Stimulated activated CD8-positive, alpha-beta memory T cell treated with anti-CD3 and anti-CD28 coated beads, Interleukin-4, amount 100 ng/mL, for 4 hours (primary cell): ENCODE data around the gene ROBO4.

Experiments
- DNase-seq, 2 donors: peaks; one replicate each; pipeline ENCODE4 v3.0.0-alpha.2; 2020; ENCODE audit warnings: low read depth in 2 of 2, low spot score in 1 of 2

The ROBO4 gene

DNA sequence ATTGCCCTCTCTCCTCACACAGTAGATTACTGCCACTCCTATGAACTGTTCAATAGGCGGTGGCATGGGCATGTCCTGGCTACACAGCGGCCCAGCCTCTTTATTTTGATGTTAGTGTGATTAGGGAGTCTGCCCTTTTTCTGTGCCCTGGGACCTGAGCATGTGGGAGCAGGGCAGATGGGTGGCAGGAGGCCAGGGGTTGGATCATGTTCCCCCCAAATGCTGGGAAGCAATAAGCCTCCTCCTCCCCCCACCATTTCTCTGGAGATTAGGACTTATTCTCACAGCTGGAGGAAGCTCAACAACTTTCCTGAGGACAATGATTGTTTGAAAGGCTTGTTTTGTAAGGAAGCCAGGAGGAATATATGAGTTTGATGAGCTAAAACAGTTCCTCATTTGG is 22.2 kb upstream of the ROBO4 start:
- no peak for DNase-seq

DNA sequence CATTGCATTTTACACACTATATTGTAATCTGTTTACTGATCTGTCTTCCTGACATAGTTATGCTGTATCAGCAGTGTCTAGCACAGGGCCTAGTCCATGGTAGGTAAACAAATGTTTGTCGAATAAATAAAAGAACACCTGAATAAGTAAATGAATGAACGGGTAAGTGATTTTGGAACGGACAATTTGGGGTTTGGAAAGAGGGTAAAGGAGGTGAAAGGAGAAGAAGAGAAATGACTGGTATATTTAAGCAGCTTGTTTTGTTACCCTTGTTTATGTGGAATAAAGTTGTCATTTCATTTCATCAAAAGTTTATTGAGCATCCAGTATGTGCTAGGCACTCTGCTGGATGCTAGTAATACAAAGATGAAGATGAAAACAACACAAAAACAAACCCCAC is 21.3 kb upstream of the ROBO4 start, which contains the start of gene HEPN1:
TSS of gene HEPN1 (plus strand) at position 301 of the 400 bp plus-strand sequence.
- DNase-seq: no peak

DNA sequence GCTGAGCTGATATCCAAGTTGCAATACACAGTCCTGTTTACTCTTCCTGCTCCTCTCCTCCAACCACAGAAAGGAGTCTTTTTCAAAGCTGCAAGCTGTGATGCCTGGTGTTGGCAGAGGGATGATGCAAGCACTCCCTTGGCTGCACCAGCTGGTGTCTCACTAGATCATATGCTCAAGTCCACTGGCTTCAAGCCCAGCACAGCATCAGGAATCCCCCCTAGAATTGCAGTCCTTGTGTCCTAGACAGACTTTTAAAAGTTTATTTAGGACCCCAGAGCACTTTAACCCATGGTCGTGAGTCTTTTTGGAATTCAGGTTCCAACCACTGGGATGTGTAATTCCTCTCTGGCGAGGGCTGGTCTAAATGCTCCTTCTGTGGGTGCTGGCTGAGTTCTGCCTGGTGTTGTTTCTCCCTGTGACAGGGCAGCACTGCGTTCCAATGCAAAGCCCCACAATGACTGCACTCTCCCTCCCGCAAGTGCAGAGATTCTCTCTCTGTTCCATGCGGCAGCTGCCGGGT is 19.5 kb upstream of the ROBO4 start:
- no peak for DNase-seq

DNA sequence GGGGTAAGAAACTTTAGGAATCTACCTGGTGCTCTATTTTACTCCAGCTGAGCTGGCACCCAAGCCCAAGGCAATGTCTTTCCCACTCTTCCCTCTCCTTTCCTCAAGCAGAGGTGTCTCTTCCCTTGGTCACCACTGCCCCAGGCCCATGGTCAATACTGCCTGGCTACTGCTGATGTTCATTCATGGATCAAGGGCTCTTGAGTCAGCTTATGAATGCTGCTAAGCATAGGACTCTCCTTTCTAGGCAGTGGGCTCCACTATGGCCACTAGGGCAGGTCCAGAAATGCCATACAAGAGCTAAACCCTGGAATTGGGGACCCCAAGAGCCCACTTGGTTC is 18.7 kb upstream of the ROBO4 start:
- no peak for DNase-seq

DNA sequence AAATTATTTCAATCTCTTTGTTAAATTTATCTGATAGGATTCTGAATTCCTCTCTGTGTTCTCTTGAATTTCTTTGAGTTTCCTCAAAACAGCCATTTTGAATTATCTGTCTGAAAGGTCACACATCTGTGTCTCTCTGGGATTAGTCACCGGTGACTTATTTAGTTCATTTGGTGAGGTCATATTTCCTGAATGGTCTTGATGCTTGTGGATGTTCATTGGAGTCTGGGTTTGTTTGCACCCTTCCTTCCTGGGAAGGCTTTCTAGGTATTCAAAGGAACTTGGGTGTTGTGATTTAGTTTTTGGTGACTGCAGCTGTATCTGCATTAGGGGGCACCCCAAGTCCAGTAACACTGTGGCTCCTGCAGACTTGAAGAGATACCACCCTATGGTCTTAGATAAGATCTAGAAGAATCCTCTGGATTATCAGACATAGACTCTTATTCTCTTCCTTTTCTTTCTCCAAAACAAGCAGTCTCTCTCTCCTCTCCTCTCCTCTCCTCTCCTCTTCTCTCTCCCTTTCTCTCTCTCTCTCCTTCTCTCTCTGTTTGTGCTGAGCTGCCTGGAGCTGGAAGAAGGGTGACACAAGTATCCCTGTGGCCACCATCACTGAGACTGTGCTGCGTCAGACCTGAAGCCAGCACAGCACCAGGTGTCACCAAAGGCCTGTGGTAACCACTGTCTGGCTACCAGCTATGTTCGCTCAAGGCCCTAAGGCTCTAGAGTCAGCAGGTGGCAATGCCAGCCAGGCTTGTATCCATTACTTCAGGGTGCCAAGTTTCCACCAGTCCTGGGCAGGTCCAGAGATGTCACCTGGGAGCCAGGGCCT is 18.1 kb upstream of the ROBO4 start:
- no peak for DNase-seq

DNA sequence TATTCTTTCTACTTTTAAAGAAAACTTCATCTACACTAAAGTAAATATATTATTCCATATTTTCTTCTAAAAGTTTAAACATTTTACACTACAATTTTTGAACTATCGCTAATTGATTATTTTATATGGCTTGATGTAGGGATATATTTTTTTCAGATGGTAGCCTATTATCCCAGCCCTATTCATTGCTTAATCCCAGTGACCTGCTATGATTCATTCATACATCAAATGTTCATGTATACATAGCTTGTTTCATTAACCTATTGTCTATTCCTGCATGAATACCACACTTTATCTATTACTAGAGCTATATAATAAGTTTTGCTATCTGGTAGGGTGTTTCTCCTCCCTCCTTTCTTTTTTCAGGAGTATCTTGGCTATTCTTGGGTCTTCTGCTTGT is 5.0 kb upstream of the ROBO4 start:
- no peak for DNase-seq

DNA sequence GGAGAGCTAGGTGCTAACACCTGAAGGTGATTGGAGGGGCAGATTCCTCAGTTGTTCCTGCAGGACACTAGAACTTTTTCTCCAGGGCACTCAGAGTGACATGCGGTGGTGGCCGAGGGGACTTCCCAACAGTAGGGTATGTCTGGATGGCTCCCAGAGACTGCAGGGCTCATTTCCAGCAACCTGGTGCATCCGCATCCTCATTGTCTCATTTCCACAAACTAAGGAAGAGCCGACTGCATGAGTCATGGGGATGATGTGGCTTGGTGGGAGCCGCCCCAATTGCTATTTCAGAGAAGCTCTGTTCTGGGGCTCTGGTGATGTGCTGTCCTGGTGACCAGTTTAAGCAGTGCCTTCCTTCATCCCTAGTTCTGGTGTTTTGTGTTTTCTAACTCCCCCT is 2.8 kb upstream of the ROBO4 start:
- DNase-seq: no peak

DNA sequence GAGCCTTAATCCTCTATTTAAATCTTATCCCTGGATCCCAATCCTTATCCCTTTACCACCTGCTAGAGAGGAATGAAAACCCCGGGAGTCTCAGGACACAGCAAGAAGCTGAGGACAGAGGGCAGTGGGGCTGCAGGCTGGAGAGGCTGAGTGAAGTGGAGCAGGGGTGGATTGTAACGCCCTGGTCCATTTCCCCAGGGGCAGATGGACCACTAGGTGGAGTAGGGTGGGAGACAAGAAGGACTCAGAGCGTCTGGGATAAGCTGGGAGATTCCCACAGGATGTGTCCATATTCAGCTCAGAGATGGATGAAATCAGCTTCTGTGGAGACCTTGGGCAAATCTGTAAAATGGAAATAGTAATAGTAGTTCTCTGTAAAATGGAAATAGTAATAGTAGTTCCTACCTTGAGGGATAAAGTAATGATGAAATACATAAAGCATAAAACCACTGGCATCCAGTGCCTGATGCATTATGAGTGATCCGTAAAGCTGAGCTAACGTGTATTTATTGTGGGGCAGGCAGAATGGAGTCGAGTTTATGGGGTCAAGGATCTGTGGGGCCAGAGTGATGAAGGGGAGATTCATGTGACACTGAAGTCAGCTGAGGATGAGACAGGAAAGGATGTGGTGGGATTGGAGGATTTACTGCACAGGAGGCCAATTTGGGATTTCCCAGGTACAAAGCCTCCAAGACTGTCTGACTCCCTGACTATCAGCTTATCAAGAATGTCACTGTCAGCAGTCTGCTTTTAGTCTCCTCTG is 1.9 kb upstream of the ROBO4 start:
- no peak for DNase-seq

DNA sequence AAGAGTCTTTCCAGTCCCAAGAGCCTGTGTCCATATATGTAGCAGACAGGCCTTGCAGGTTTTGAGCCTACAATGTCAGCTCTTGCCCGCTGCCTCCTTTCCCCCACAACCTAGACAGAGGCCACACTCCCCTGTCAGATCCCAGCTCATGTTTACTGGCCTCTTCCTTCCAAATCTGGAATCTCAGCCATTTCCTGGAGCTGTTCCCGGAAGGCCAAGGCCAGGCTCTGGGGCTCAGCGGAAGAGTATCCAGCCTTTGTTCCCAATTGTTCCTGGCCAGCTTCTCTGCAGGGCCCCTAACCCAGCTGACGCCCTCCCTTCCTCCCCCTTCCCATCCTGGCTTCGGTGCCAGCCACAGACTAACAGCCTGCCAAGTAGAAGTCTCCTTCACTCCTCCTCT is 1.0 kb upstream of the ROBO4 start:
- no peak for DNase-seq

DNA sequence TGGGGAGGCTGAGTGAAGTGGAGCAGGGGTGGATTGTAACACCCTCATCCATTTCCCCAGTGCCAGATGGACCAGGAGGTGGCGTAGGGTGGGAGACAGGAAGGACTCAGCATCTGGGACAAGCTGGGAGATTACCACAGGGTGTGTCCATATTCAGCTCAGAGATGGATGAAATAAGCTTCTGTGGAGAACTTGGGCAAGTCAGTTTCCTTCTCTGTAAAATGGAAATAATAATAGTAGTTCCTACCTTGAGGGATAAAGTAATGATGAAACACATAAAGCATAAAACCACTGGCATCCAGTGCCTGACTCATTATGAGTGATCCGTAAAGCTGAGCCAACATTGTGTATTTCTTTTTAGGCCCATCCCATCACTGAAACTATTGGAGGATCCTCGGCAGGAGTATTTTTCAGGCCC is 607 bp upstream of the ROBO4 start:
- no peak for DNase-seq

DNA sequence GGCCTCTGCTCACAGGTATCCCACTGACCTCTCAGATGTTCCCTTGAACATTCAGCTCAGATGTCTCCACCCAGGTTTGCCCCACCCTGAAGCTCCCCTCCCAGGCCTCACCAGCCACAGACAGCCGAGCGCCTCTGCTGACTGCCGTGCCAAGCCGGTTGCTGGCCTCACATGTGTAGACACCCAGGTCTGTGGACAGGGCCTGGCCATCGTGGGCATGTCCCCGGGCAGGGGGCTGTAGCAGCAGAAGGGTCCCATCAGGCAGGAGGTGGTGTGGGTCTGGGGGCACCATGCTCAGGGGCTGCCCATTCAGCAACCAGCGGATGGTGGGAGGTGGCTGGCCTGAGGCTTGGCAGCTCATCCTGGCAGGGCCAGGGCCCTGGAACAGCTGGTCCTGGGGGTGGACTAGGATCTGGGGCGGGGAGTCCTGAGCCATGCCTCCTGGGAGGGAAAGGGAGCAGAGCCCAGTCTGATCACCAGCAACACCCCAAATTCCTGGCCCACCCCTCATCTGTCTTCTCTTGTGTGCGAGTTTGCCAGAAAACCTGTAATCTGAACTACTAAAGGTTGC is 759 bp downstream of the ROBO4 start:
- no peak for DNase-seq

DNA sequence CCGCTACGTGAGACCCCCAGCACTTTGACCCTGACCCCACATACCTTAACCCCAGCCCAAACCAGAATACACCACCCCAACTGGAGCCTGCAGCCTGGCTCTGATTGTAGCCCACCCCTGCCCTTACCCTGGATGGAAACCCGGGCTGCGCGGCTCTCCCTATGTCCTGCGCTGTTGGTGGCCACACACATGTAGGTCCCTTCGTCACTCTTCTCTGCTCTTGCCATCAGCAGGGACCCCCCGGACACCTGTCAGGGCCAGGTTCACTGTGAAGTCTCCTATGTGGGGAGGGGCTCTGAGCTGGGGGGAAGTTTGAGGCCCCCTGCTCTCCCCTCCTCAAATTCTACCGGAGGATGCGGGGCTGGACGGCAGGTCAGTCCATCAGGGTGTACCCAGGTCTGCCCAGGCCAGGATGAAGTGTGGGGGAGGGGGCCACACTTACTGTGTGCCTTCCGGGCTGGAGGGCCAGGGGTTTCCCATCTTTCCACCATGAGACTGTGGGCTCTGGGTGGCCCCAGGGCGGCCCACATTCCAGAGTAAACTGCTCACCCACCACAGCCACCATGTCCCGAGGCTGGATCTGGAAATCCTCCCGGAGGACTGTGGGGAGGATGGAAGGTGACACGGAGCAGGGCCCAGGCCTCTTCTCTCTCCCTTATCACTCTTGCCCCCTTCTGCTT is 1.5 kb downstream of the ROBO4 start:
- no peak for DNase-seq

DNA sequence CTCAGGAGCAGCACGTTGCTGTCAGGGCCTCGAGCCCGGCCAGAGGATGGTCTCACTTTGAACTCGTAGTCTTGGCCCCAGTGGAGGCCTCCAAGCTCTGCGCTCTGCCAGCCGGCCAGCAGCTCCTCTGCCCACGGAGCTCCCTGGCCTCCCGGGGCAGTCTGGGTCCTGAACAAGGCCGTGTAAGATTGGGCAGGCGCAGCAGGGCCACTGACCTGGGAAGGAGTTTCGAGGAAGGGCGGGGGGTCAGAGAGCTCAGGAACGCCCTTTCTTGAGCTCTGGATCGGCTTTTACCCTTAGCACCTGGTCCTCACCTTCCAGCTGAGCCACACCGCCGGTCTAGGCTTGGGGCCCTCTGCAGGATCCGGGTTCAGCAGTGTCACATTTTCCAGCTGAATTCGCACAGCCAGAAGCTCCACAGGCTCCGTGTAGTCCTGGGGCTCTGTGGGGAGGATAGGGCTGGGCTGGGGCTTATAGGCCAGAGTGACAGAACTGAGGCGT is 2.1 kb downstream of the ROBO4 start:
- no peak for DNase-seq

DNA sequence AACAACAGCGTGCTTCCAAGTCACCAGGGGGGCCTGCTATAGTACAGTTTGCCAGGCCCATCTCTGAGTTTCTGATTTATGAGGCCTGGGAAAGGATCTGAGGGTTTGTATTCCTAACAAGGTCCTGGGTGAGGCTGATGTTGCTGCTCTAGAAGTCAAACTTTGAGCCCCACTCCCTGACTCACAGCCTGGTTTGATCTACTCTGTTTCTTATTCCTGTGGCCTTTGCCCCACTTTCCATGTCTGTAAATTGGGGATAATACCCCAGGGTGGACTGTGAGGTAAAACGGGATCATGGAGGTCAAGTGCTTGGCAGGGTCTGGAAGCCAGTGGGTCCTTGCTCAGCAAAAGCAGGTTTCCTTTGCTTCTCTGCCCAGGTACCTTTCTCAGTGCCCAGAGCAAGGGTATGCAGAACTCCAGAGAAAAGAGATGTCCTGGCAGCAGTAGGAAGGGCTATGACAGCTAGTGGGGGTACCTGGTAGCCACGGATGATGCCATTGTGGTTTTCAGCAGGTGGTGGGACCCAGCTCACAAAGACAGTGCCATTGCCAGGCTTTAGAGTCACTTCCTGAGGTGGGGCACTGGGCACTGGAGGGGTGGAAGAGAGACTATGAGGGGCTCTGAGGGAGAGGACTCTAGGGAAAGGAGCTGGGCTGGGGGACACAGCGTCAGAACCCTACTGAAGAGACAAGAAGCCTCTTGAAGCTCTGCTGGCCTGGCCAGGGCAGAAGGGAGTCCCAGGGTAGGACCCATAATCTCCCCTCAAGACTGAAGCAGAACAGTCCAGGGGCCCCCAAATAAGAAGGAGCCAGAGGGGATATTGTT is 2.8 kb downstream of the ROBO4 start:
- DNase-seq: no peak

DNA sequence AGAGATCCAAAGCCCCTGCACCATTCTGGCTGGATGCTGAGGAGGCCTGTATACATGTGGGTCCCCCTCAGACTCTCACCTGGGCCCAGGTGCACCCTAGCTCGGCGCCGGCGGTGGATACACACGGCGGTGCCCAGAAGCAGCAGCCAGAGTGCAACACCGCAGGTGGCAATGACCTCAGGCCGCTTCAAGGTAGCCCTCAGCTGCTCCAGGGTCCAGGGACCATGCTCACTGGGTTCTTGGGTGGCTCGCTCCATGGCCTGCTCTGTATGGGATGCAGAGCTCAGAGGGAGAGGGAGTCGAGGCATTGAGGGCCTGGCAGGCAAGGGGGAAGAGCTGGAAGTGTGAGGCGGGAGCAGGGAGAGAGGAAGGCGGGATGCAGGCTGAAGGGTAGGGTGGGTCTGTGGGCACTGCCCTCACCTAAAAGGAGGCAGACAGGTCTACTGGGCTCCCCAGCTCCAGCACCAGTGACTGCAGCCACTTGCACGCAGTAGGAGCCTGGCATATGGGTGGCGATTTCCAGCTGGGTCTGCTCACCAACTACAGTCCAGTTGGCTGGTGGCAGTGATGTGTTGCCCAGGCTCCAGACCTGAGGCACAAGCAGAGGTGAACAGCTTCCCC is 3.8 kb downstream of the ROBO4 start:
- no peak for DNase-seq

DNA sequence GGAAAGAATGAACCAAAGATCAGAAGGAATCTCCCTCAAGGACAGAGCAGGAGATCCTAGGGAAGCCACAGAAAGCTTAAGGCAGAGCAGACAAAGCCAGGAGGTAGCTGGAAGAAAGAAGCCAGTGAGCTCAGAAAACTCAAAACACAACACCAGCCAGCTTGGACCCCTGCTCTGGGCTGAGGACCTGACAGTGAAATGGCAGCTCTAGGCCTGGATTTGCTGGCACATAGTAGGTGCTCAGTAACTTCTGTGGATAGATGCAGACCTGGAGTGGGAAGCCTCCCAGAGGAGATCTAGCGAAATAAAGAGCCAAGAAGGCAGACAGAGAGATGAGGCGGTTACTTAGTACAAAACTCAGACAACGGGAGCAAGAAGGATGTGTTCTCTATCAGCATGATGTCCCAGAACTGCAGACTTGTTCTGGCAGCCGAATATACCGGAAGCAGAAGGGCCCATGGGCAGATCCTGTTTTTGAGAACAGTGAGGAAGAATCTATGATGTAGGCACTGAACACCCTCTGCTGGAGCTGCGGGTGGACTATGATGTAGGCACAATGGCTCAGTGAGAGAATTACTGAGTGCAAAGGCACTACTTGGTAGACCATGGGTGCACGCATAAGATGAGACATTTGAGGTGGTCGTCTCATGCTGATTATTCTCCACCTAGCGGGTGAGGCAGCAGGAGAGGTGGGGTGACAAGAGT is 4.8 kb downstream of the ROBO4 start:
- no peak for DNase-seq

DNA sequence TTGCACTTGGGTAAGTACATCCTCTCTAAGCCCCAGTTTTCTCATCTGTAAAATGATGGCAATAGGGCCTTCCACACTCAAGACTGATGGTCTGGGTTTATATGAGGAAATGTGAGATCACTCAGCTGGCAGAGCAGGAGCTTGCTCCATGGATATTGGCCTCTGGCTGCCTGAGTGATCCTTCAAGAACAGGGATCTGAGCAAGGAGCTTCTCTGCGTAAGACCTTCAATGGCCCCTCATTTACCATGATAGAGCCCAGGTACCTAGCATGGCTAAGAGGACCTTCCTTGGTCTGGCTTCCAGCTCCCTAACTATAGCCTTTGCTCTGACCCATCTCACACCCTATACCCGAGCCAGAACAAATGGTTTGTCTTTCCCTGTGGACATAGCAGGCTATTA is 5.5 kb downstream of the ROBO4 start:
- DNase-seq: no peak

DNA sequence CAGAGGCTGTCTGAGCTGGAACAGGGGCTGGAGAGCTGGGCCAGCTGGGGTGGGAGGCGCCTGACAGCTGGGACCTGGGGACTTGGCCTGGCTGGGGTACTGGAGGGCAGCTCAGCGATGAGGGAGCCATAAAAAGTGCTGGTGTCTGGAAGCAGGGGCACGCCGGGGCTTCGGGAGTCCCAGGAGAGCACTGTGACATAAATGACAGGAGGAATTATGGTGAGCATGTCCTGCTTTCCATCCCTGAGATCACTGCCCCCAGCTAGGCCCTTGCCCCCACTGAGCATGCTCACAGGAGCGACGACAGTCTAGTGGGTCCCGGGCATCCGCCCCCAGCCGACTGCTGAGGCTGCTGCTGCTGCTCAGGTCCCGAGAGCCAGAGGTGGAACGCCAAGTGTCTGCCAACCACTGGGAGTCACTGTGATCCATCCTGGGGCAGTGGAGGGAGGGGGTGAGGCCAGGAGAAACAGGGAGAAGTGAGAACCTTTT is 6.2 kb downstream of the ROBO4 start:
- DNase-seq: no peak

DNA sequence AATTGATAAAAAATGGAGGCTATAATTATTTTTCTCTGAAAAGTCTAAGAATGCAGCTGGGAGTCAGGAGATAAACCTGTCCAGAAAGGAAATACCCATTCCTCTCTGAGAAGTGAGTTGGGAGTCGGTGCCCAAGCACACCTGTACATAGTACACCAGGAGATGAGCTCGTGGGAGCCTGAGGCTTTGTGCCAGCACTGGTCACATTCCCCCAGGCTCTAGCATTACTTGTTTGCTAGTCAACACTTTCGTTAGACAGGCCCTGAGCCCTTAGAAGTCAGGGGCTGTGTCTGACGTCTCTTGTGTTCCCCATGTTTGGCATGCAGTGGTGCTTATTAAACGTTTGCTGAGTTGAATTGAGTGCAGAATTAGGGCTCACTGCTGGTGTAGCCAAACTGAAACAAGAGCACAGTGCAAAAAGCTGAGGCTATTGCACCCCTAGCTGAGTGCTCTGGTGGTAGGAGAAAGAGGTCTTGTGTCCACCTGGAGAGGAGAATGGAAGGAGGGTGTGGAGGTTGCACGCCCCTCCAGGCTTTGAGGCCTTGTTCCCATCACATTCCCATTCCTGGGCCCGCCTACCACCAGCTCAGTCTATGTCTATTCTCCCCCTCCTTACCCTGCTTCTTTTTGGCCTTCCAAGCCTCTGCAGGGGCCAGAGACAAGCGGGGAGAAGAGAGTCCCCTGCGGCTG is 6.8 kb downstream of the ROBO4 start:
- no peak for DNase-seq
